HG02588 (cell line): ENCODE results near the gene ZMYND10.
A peak's percentile ranks its signal among the peaks of the same experiment; 100 is the strongest.

ENCODE experiments used
- ATAC-seq: cut with Tn5 transposase; IDR thresholded peaks from one replicate; pipeline ENCODE4 v1.9.1; 2021; ENCODE audit warnings: mild to moderate bottlenecking, moderate library complexity; ENCODE audit not compliant: unreplicated experiment

ZMYND10 gene

DNA sequence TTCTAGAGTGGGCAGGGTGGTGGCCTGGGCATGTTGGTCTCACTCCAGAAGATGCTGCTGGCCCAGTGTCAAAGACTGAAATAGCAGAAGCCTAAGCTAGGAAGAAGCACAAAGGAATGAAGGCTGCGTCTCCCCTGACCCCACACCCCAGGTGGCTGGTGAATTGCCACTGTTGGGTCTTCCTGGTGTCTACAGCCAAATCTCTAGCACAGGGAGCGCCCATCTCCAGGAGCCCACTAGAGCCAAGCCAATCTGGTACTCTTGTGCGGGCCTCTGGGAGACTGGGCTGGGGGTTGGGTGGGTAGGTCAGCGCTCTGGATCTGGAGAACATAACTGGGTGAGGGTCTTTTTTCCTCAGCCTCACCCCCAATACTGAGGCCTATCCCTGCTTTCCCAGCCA is 18.4 kb downstream of the ZMYND10 start:
- no peak for ATAC-seq

DNA sequence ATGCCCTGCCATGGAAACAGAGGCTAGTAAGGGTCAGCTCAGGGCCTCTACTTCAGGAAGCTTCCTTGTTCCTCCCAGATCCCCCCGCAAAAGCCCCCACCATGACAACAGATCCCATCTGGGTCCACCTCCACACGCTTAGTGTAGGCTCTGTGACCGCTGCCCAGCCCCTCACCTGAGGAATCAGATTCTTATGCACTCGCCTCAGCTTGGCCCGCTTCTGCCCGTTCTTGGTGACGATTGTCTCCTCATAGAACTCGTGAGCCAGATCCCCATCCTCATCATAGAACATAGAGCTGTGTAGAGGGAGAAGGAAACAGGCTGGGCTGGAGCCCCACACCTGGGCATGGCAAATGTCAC is 19.4 kb downstream of the ZMYND10 start:
- no peak for ATAC-seq

DNA sequence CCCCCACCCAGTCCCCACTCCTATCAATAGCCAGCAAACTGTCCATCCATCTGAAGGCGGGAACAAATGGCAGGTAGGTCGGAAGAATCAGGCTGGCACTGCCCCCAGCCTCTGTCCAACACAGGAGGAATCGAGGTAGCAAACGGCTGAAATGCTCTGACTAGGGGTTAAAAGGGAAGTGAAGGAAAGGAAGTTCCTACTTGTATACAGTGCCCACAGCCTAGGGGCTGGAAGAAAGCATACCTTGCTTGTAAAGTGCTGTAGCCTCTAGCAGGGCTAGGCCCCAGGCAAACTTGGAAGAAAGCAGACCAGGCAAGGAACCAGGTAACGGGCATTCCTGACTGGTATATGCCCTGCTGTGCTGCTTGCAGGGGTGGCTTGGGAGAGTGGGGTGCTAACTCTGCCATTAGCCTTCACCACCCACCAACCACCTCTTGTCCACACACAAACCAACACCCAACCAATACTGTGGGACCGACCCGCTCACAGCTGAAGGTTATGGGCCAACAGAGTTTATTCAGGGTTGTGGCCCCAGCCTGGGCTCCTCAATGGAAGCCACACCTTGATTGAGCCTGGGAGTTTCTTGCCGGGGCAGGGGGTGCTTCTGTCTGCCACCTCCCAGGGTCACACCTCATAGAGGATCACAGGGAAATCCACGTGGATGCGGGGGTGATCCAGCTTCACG is 19.9 kb downstream of the ZMYND10 start:
- ATAC-seq = no peak

DNA sequence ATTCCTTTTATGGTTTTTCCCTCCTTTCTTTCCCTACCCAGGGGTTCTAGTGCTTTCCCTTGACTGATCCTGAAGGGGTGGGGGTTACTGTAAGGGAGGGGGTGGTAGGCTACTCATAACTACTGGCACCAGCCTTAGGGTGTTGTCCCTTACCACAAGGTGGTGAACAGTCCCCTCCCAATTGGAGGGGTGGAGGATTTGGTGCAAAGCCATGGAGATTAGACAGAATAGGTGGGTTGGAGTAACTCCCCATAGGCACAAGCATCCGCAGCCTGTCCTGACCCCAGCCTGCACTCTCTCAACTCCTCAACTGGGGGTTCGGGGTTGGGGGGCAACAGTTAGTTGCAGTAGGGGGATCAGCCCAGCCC is 20.4 kb downstream of the ZMYND10 start:
- ATAC-seq = no peak

DNA sequence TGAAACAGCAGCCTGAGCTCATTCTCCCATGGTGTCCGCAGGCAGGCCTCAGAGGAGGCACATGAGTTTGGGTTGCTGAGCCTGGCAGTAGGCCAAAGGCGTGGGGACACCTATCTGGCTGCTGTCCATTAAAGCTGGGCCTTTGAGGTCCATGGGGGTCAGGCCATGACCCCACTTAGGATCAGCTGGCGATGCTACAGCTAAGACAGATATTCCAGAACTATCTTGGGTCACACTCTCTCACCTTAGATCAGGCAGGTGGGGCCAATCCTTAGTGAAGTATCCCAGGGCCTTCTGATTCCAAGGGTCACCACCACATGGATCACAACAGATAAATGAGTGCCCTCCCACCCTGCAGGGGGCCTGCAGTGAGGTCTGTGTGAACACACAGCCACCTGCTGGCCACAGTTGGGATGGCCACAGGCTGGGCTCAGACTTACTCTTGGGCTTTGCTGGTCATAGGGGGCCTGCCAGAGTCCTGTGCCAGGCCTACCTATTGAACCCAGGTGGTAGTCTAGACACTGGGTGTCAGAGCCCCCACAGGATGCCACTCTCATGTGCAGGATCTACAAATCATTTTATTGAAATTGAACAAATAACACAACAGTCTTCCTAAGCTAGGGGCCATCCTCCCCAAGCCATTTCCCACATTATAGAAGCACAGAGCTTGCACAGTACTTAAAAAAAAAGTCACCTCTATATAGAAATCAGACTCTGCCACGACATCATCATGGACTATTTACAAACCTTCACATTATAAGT is 21.0 kb downstream of the ZMYND10 start:
- no peak for ATAC-seq

DNA sequence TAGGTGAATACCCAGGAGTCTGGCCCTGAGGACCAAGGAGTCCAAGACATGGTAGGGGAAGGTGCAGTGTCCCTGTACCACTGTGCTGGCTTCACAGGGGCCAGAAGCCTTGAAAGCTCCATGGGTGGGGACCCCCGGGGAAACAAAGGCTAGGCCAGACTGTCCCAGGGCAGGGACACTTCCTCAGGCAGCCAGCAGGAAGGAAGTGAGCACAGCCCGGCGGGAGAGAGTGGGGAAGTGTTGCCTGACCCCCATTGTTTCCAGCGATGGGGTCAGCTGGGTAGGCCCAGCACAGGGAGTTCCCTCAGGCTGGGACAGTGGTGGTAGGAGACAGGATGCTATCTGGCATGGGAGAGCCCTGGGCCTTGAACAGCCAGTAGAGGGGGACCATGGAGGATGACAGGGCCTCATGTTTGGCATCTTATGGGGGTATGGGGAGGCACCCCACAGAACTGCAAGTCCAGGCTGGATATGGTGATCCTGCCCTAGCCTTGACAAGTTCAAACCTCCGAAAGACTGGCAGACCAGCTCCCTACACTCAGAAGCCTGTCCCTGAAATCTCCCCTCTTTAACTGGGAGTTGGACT is 21.8 kb downstream of the ZMYND10 start:
- ATAC-seq = no peak

DNA sequence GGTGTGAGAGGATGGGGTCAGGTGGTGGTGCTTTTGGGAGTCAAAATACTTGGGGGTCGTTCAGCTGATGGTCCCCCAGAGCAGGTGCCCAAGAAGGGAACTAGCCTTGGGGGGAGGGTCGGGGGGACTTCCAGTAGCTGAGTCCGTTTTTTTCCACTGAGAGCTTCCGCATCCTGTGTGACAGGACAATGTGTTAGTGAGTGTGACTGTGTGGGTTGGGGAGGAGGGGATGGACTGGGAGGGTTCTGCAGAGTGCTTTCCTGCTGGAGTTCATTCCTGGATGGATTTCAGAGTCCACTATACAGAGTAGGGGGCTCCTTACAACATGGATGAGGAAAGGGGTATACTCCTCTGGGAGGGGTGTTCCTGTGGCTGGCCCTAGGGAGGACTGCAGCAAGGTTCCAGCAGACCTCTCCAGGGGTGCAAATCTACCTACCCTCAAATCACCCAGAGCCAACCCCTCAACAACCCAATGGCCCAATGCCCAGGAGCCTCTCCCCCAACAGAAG is 22.4 kb downstream of the ZMYND10 start:
- no peak for ATAC-seq

DNA sequence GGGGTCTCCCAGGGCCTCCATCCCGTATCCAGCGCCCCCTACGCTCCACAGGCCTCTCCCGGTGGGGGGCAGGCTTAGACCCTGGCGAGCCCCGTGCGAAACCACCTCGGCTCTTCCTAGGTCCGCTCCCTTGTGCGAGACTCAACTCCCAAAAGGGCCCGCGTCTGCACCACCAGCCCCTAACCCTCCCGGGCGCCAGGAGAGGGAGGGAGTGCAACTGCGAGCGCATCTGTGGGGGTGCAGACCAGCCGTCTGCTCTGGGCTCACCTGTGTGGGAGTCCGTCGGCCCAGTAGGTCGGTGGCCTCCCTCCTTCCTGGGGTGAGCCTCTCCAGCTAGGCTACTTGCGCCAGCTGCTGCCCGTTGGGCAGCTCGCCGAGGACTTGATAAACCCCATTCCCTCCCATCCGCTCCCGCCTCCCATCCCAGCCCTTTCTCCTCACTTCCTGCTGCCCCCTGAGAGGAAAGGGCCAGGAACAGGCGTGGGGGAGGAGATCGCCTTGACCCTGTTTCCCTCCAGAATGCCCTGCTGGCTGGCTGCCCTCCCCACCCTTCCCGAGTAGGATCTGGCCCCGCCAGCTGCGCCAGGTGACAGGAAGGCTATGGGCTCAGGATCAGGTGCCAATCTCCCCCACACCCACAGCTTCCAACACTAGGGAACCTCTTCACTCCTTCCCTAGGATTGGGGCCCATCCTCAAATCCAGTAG is 23.0 kb downstream of the ZMYND10 start, which contains the start of gene HYAL2:
TSS of gene HYAL2 (minus strand) at position 360 of the 706 bp plus-strand sequence. CDS start 2,256 bp downstream, outside the sequence.
- no peak for ATAC-seq

DNA sequence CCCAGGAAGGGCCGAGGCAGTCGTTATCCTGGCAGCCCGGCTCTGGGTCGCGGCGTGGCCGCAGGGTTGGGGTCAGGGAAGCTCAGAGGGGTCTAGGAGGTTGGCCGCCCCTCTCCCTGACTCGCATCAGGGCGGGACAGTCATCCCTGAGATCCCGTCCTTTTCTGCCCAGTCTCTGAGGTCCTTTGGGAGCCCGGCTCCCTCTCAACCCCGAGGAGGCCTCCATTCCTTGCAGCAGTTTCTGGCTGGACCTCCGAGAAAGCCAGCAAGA is 23.5 kb downstream of the ZMYND10 start:
- no peak for ATAC-seq

DNA sequence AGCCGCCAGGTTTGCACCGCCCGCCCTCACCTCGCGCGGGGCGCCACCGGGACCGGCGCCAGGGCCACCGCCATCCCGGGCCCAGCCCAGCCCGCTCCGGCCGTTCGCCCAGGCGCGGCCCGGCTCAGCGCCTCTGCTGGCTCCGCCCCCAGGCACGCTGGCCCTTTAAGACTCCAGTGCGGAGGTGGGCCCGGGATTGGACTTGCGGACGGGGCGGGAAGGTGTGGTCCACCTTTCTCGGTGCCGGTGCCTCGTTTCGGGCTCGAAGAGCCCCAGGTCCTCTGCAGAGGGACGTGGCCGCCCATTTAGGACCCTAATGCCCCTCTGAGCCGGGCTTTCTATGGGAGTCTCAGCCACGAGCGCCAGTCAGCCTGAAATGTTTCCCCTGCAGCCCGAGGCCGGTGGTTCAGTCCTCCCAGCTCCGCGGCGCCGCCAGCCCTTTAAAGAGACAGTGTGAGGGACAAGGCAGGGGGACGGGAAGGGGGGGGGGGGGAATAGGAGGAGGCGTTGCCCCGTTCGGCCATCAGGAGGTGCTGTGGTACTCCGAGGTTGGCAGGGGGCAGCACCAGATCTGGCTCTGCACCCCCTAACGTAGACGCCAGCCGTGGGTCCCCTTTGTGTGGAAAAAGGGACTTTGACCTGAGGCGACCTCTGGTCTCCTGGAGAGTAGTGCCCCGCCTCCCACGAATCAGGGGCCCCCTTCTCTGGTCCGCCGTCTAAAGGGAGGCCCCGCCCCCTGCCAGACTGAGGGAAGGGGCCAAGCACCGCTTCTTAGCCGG is 24.0 kb downstream of the ZMYND10 start:
- ATAC-seq = peak; percentile 65

DNA sequence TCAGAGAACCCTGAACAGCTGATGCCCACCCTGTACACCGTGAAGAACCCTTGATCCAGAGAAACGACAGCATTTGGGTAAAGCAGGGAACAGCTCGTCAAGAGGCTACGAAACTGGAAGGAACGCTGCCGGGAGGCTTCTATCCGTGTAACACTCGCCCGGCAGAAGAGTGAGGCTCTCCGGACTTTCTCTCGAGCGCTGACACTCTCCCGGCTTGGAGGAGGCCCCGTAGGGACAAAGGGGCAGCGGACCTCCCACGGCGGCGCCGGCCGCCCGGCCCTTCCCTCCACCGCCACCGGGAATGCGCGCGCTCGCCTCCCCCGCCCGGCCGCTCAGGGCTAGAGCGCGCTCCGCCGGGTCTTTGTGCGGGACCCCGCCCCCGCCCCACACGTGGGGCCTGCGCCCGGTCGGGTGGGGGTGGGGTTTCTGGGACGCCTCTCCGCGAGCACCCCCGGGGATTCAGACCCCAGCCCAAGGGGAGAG is 24.6 kb downstream of the ZMYND10 start:
- ATAC-seq = peak; percentile 52

DNA sequence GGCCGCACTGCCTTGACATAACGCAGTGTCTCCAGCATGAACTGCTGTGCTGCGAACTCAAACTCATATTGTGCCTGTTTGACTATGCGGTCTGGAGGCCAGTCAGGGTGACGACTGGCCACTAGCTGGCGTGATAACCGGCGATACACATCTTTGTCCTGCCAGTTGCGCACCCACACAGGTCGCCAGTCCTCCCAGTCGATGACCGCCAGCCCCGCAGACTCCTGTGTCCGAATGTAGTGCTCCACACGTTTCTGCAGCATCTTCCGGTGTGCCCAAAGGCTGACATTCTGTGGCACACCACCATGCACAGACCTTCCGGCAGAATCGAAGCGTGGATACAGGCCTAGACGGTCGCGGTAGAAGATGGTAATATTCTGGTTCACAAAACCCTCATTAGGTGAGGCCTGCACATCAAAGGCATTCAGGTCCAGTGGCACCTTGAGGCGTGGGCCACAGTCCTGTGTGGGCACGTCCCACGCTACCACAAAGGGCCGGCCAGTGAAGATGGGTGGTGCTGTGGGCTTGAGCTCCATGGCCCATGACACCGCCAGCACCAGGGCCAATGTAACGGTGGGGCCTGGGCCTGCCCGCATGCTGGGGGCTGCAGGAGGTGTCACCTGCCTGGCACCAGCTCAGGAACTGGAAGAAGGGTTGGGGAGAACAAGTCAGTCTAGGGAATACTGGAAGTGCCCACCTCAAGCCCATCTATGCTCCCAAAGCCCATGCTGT is 25.5 kb downstream of the ZMYND10 start:
- ATAC-seq = no peak

DNA sequence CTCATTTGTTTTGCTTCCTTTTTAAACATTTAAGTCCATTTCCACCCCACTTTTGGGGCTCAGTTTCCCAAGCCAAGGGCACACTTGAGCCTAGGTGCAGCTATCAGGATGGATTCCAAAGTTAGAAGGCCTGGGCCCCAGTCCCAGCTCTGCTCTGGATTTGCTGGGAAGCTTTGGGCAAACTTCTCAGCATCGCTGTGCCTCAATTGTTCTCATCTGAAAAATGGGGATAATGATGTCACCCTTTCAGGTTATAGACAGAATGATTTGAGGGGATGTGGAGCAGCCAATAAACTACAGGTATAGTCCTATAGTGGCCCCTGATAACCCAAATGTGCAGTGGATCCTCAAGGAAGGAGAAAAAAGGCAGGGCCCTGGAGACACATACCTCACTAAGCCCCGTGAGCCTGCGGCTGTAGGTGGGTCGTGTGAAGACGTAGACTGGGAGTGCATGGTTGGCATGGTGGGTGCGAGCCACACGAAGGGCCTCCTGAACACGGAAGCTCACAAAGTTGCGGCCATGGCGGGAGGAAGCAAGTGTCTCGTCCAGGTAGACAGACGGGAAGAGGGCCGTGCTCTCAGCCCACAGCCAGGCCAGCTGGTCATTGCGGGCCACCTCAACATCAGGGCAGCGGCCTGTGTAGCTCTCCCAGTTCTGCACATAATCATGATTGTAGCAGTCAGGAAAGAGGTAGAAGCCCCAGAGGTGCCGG is 26.2 kb downstream of the ZMYND10 start:
- no peak for ATAC-seq

DNA sequence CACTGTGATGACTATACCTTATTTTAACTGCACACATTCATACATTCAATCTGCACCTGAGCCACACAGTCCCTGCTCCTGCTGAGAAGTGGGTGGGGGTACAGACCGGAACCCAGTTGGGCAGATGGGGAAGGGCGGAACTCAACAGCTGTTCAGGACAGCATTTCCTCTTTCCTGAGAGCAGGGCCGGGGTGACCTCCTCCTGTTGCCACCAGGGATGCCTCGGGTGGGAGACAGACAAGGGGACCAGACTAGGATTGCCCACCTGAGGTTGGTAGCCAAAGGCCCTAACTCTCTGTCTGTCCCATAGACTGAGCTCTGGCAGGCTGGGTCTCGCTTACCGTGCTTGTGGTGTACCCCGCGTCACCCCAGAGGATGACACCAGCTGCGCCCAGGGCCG is 26.9 kb downstream of the ZMYND10 start:
- ATAC-seq = no peak

DNA sequence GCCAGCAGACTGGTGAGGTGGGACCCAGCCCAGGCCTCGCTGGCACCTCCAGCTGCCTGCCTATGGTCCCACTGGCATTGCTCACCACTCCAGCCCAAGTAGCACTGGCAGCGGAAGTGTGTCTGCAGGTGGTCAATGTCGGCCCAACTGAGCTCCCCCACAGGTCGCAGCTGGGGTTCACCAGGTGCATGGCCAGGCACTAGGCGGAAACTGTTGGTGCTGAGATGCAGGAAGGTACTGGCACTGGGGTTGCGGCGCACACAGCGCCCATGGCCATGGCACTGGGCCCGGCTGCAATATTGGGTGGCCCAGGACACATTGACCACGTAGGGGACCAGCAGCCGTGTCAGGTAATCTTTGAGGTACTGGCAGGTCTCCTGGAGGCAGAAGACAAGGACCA is 27.4 kb downstream of the ZMYND10 start:
- no peak for ATAC-seq

DNA sequence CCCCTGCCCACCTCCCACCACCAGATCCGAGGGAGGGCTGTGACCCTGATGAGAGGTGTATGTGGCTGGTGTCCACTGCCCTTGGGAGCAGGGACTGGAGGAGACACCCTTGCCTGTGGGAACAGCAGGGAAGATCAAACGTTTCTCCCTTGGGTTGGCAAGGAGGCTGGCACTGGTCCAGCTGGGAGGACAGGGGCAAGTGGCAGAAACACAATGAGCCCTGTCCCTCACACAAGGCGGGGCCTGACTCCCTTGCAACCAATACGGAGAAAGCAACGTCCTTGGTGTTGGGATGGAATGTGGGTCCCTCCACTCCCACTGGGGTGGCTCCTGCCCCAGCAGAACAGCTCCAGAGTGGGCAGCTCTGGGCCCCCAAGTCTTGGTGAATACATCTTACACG is 28.2 kb downstream of the ZMYND10 start:
- no peak for ATAC-seq

DNA sequence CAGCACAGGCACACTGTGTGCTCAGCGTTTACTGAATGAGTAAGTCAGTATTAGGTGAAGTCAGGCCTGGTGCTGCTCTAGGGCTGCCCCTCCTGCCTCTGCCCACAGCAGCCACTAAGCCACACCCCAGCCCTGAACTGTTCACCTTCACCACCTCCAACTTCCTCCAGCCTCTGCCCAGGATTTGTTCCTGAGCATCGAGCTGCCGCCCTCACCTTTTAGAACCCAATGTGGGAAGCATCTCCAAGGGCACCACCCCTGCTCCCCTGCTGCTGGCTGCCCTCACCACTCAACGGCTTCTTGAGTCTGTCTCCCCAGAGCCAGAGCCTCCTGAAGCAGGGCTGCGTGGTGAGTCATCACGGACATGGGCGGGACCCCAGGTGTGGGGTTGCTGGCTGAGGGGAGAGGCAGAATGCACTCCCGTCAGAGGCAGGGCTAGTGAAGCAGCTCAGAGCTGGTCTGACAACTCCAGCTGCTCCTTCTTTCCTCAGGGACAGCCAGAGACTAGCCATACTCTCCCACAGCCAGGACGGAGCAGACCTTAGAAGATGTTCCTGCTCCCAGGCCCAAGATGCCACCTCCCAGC is 28.8 kb downstream of the ZMYND10 start:
- ATAC-seq = no peak

DNA sequence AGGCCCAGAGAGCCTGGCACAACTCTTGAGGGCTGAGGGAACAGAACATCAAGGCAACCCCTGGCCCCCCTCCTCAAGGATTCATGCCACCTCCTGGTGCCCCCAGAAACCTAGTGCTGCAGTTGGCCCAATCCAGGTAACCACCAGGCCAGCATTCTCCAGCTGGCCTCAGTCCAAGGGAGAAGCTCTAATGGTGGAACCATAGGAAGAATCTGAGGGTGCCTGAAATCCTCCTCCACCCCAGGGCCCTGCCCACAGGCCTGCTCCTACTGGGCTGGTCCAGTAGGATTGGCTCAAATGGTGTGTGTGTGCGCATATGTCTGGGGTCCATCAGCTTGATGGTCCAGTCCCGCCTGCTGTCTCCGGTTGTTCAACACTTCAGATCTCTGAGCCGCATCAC is 30.7 kb downstream of the ZMYND10 start:
- ATAC-seq = no peak

DNA sequence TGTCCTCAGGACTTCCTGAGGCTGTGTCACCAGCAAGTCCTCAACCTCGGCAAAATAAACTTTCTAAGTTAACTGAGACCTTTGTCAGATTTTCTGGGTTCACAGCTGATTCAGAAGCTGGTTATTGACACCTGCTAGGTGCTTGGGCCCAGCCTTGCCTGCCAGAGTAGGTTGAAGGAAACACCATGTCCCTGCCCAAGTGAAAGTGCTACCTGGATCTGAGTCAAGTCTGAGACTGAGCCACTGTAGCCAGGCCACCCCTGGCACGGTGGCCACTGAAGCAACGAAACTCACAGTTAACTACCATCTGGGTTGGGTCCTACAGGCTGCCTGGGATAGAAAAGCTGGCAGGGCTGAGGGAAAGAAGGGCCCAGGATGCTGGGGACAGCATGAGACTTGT is 31.2 kb downstream of the ZMYND10 start:
- ATAC-seq = no peak
